Caco-2 (cell line): ENCODE measurements around the gene ARL5A. TPM values are rescaled to one million over a fixed set of nuclear protein-coding genes. Genes with fewer than 3 reads are reported as not detected.

ENCODE experiments used
- BruUV-seq: library from RNA; stranded (reverse); fragments of 400-500 nt; replicated peaks from 2 replicates; lab custom pipeline; 2021; lab: Mats Ljungman, UMichigan
- CTCF ChIA-PET: fragments of 300-600 bp; sonication (Branson Sonifier 250); formaldehyde crosslinking; loops from one replicate; lab custom pipeline; 2022; ENCODE audit warnings: antibody characterized with exemption; lab: Charles Lee
- POLR2A ChIA-PET: fragments of 300-600 bp; sonication (Branson Sonifier 250); formaldehyde crosslinking; loops from one replicate; lab custom pipeline; 2022; ENCODE audit warnings: antibody characterized with exemption; lab: Charles Lee
- DNase-seq, 2 experiments: peaks; one replicate each; pipeline versions ENCODE4 v3.0.0 to v3.0.0-alpha.2; 2020 to 2022
- H3K27me3 ChIP-seq: replicated peaks from 2 replicates; pipeline ENCODE4 v1.6.0; 2011; ENCODE audit warnings: low read length; ENCODE audit not compliant: control insufficient read depth, insufficient read depth
- H3K36me3 ChIP-seq: 2 replicates; pipeline ENCODE4 v1.5.1; 2011; ENCODE audit warnings: low read length; ENCODE audit not compliant: control insufficient read depth, insufficient read depth
- H3K4me1 ChIP-seq: fragments of 250-450 bp; sonication (Bioruptor Pico); 2 replicates; pipeline ENCODE4 v1.5.1; 2020; ENCODE audit warnings: mild to moderate bottlenecking
- H3K4me3 ChIP-seq: 2 replicates; pipeline ENCODE4 v1.5.1; 2011; ENCODE audit warnings: low read depth, mild to moderate bottlenecking, control low read depth, low read length
- H3K9me3 ChIP-seq: fragments of 250-450 bp; sonication (Bioruptor Pico); 2 replicates; pipeline ENCODE4 v1.5.1; 2020; ENCODE audit warnings: mild to moderate bottlenecking, moderate library complexity
- H3K27ac Mint-ChIP-seq: one replicate; pipeline ENCODE4 v1.8.0; 2022; ENCODE audit warnings: mixed read lengths; ENCODE audit not compliant: unreplicated experiment
- H3K27me3 Mint-ChIP-seq: one replicate; pipeline ENCODE4 v1.8.0; 2022; ENCODE audit warnings: mixed read lengths; ENCODE audit not compliant: insufficient read depth, unreplicated experiment
- H3K36me3 Mint-ChIP-seq: one replicate; pipeline ENCODE4 v1.8.0; 2022; ENCODE audit warnings: mild to moderate bottlenecking, mixed read lengths; ENCODE audit not compliant: insufficient read depth, unreplicated experiment
- H3K4me1 Mint-ChIP-seq: one replicate; pipeline ENCODE4 v1.8.0; 2022; ENCODE audit warnings: low read depth, mixed read lengths; ENCODE audit not compliant: unreplicated experiment
- H3K4me3 Mint-ChIP-seq: one replicate; pipeline ENCODE4 v1.8.0; 2022; ENCODE audit warnings: mild to moderate bottlenecking, moderate library complexity, mixed read lengths; ENCODE audit not compliant: unreplicated experiment
- H3K9me3 Mint-ChIP-seq: one replicate; pipeline ENCODE4 v1.8.0; 2022; ENCODE audit warnings: mixed read lengths; ENCODE audit not compliant: unreplicated experiment
- CTCF ChIP-seq, 2 experiments: fragments of 200-600 bp in 1 of 2; IDR thresholded peaks; 1 replicate in 1 of 2; 2 replicates in 1 of 2; pipeline versions ENCODE4 v1.5.1 to v1.8.0; 2011 to 2022; ENCODE audit warnings: antibody characterized with exemption in 1 of 2, control low read depth in 1 of 2, inconsistent platforms in 1 of 2, low read depth in 1 of 2, low read length in 1 of 2, mild to moderate bottlenecking in 1 of 2, moderate library complexity in 1 of 2; ENCODE audit not compliant: insufficient read depth in 1 of 2, severe bottlenecking in 1 of 2, unreplicated experiment in 1 of 2
- intact Hi-C: fragments of 100-400 bp; cut with micrococcal nuclease; formaldehyde crosslinking; loops from one replicate; pipeline ENCODE4 v1.10.0; 2022; ENCODE audit not compliant: unreplicated experiment
- total RNA-seq: library from RNA; stranded (reverse); gene quantifications from 2 replicates; pipeline ENCODE4 v1.2.3, GENCODE V29; 2022

Gene ARL5A
- total RNA-seq, 1 experiment from 2014 or later: 58.3 TPM

- BruUV-seq: no TSS peak
- H3K4me1 Mint-ChIP-seq: peaks cover 25% of the 10 kb centered on the region
- ChIA-PET CTCF (no interaction called here), POLR2A (no interaction called here)
- no peaks in the 10 kb centered on the region for H3K27me3 Mint-ChIP-seq
- peak overlapping the region; percentile 16 for H3K27ac Mint-ChIP-seq
- H3K4me3 Mint-ChIP-seq: no peak overlapping the region
- H3K4me1 ChIP-seq: peaks cover 16% of the 10 kb centered on the region
- no peaks in the 10 kb centered on the region for H3K36me3 Mint-ChIP-seq
- no peak overlapping the region for H3K4me3 ChIP-seq
- intact Hi-C loops: no loop called here
- TF ChIP-seq CTCF (IDR thresholded peaks at IDR 0.05; ENCODE audit: insufficient read depth in 1 of 2, low read depth in 1 of 2, low read length in 1 of 2, severe bottlenecking in 1 of 2, unreplicated experiment in 1 of 2): no peak
- DNase-seq: peak; percentile 33 to 38
- no peaks in the 10 kb centered on the region for H3K27me3 ChIP-seq
- no peaks in the 10 kb centered on the region for H3K9me3 Mint-ChIP-seq
- H3K9me3 ChIP-seq: no peaks in the 10 kb centered on the region
- H3K36me3 ChIP-seq: no peaks in the 10 kb centered on the region
These were observed 68.0 kb downstream of the ARL5A start for GRCh38 chr2:151760139-151760650.

GRCh38 chr2:151758744-151759143, 69.5 kb downstream of the ARL5A start:
- Mint-ChIP-seq H3K36me3 (no peaks in the 10 kb centered on the region), H3K27me3 (no peaks in the 10 kb centered on the region), H3K27ac (no peak overlapping the region), H3K4me1 (peaks cover 25% of the 10 kb centered on the region), H3K4me3 (no peak overlapping the region), H3K9me3 (no peaks in the 10 kb centered on the region)
- Histone ChIP-seq H3K36me3 (no peaks in the 10 kb centered on the region), H3K4me3 (no peak overlapping the region), H3K27me3 (no peaks in the 10 kb centered on the region), H3K9me3 (no peaks in the 10 kb centered on the region; the same call in 1 of the 2 replicates), H3K4me1 (peaks cover 16% of the 10 kb centered on the region)
- CTCF ChIA-PET: no interaction called here
- POLR2A ChIA-PET: no interaction called here
- DNase-seq: no peak
- intact Hi-C loops: no loop called here
- no TSS peak for BruUV-seq
- no peak for TF ChIP-seq CTCF (IDR thresholded peaks at IDR 0.05; ENCODE audit: insufficient read depth in 1 of 2, low read depth in 1 of 2, low read length in 1 of 2, severe bottlenecking in 1 of 2, unreplicated experiment in 1 of 2)

GRCh38 chr2:151757861-151758260, 70.4 kb downstream of the ARL5A start:
- intact Hi-C loops: no loop called here
- Mint-ChIP-seq H3K27ac (no peak overlapping the region), H3K27me3 (no peaks in the 10 kb centered on the region), H3K4me1 (peaks cover 25% of the 10 kb centered on the region), H3K36me3 (no peaks in the 10 kb centered on the region), H3K9me3 (no peaks in the 10 kb centered on the region), H3K4me3 (no peak overlapping the region)
- no TSS peak for BruUV-seq
- ChIA-PET CTCF (no interaction called here), POLR2A (no interaction called here)
- Histone ChIP-seq H3K9me3 (no peaks in the 10 kb centered on the region; the same call in 1 of the 2 replicates), H3K4me1 (peaks cover 16% of the 10 kb centered on the region), H3K4me3 (no peak overlapping the region), H3K27me3 (no peaks in the 10 kb centered on the region), H3K36me3 (no peaks in the 10 kb centered on the region)
- TF ChIP-seq CTCF (IDR thresholded peaks at IDR 0.05; ENCODE audit: insufficient read depth in 1 of 2, low read depth in 1 of 2, low read length in 1 of 2, severe bottlenecking in 1 of 2, unreplicated experiment in 1 of 2): no peak
- no peak for DNase-seq
